ENCODE measurements around the gene SLC35F1. TPM values are rescaled to one million over a fixed set of nuclear protein-coding genes. Genes with fewer than 3 reads are reported as not detected.

The SLC35F1 gene
- total RNA-seq, 6 experiments from 2014 or later, result 0.12 TPM; not detected in 5

GRCh38 chr6:118220429-118221128 lies 313.5 kb downstream of the SLC35F1 start:
- WGBS (ENCODE audit: insufficient coverage, low coverage, low lambda C conversion rate, missing lambda C conversion rate), result 56% methylated on average over 2 of the region's 2 CpGs
- Histone ChIP-seq H3K4me3 (no peak overlapping the region), H3K4me1 (no peaks in the 10 kb centered on the region), H3K27ac (no peak overlapping the region), H3K9me3 (no peaks in the 10 kb centered on the region), H3K36me3 (no peaks in the 10 kb centered on the region), H3K27me3 (no peaks in the 10 kb centered on the region)
- ATAC-seq (no peak), DNase-seq (no peak)
- TF ChIP-seq POLR2A (IDR thresholded peaks at IDR 0.05), result no peak
- TF ChIP-seq, protein P1, sequence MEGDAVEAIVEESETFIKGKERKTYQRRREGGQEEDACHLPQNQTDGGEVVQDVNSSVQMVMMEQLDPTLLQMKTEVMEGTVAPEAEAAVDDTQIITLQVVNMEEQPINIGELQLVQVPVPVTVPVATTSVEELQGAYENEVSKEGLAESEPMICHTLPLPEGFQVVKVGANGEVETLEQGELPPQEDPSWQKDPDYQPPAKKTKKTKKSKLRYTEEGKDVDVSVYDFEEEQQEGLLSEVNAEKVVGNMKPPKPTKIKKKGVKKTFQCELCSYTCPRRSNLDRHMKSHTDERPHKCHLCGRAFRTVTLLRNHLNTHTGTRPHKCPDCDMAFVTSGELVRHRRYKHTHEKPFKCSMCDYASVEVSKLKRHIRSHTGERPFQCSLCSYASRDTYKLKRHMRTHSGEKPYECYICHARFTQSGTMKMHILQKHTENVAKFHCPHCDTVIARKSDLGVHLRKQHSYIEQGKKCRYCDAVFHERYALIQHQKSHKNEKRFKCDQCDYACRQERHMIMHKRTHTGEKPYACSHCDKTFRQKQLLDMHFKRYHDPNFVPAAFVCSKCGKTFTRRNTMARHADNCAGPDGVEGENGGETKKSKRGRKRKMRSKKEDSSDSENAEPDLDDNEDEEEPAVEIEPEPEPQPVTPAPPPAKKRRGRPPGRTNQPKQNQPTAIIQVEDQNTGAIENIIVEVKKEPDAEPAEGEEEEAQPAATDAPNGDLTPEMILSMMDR (IDR thresholded peaks at IDR 0.05), result no peak
- intact Hi-C loops (cut with DNase I), result no loop called here

- ATAC-seq (no peak), DNase-seq (no peak)
- WGBS (ENCODE audit: insufficient coverage, low coverage, low lambda C conversion rate, missing lambda C conversion rate), result 40% methylated on average over 3 of the region's 3 CpGs
- Histone ChIP-seq H3K27ac (no peak overlapping the region), H3K36me3 (no peaks in the 10 kb centered on the region), H3K4me1 (no peaks in the 10 kb centered on the region), H3K27me3 (no peaks in the 10 kb centered on the region), H3K9me3 (no peaks in the 10 kb centered on the region), H3K4me3 (no peak overlapping the region)
- intact Hi-C loops (cut with DNase I), result no loop called here
- no peak for TF ChIP-seq POLR2A (IDR thresholded peaks at IDR 0.05)
- TF ChIP-seq, protein P1 (IDR thresholded peaks at IDR 0.05), result no peak
These were observed 316.3 kb downstream of the SLC35F1 start for GRCh38 chr6:118223316-118223715.

DNA sequence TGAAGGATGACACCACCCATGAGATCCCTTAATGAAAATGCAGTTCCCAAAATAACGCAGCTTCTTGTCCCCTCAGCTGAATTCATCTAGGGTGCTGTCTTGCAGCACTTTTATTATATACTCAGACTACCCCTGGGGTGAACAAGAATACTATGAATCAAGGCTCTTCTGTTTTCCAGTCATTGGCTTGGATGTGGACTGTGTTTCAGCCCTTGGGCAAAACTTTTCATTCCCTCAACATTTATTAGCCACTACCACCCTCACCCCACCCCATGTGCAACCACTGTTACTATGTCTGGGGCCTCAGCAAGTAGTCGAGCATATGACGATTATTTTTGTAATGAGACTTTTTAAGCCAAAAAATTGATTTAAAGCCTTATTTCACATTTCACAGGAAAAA lies 321.8 kb downstream of the SLC35F1 start:
- H3K9me3 ChIP-seq, result no peaks in the 10 kb centered on the region

DNA sequence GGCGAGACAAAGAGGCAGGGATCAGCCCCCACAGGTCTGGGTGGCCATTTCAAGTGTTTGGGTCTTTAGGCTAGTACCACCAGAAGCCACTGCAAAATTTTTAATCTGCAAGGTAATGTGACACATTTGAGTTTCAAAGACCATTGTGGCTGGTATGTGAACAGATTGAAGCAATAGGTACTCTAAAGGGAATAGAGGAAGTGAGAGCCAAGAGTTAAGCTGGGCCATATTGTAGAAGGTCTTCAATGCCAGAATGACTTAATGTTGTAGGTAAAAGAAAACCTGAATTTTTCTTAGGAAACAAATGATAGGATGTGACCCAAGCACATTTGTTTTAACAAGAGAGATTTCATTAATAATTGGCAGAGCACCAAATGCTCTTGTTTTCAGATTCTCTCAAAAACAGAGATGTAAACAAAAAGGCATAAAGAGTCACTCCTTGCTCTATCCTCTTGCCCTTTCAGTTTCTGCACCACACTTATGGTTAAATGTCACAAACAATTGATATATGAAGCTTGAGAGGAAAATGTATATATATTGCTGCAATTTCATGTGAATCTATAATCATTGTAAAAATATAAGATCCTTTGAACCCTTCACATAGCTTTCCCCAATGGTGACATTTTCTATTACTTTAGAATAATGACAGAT lies 333.9 kb downstream of the SLC35F1 start:
- no peaks in the 10 kb centered on the region for H3K9me3 ChIP-seq
- H3K27ac ChIP-seq, result no peak overlapping the region
- no peak for ATAC-seq
- intact Hi-C loops (cut with DNase I), result no loop called here
- WGBS (ENCODE audit: insufficient coverage, low coverage, low lambda C conversion rate, missing lambda C conversion rate), result 58% methylated on average over 1 of the region's 1 CpG
- H3K4me3 ChIP-seq, result no peak overlapping the region
- H3K36me3 ChIP-seq, result no peaks in the 10 kb centered on the region
- no peak for DNase-seq
- H3K27me3 ChIP-seq, result no peaks in the 10 kb centered on the region
- H3K4me1 ChIP-seq, result no peaks in the 10 kb centered on the region
- TF ChIP-seq, protein P1 (IDR thresholded peaks at IDR 0.05), result no peak
- TF ChIP-seq POLR2A (IDR thresholded peaks at IDR 0.05), result no peak

More for the DNA sequence above, 321.8 kb downstream of the SLC35F1 start:
- Histone ChIP-seq H3K27ac (no peak overlapping the region), H3K4me3 (no peak overlapping the region), H3K27me3 (no peaks in the 10 kb centered on the region), H3K36me3 (no peaks in the 10 kb centered on the region), H3K4me1 (no peaks in the 10 kb centered on the region)
- no peak for TF ChIP-seq POLR2A (IDR thresholded peaks at IDR 0.05)
- TF ChIP-seq, protein P1 (IDR thresholded peaks at IDR 0.05), result no peak
- intact Hi-C loops (cut with DNase I), result no loop called here
- no peak for ATAC-seq
- DNase-seq, result no peak
- 42% methylated on average over 3 of the region's 3 CpGs for WGBS (ENCODE audit: insufficient coverage, low coverage, low lambda C conversion rate, missing lambda C conversion rate)
